HFF-Myc (cell line): Measurements from ENCODE around the gene THSD7B.

Experiments
- DNase-seq: peaks from one replicate; pipeline ENCODE4 v3.0.0-alpha.2; 2011; ENCODE audit warnings: low read depth; ENCODE audit errors: extremely low read depth
- H3K4me3 ChIP-seq: replicated peaks from 2 replicates; pipeline ENCODE4 v1.5.1; 2011; ENCODE audit warnings: low read depth, mild to moderate bottlenecking, control low read depth, low read length
- TF ChIP-seq, protein P1 (sequence below): IDR thresholded peaks from 2 replicates; pipeline ENCODE4 v1.5.1; 2012; ENCODE audit warnings: mild to moderate bottlenecking, low read depth, low read length, control low read depth; ENCODE audit errors: missing control alignments

The THSD7B gene

DNA sequence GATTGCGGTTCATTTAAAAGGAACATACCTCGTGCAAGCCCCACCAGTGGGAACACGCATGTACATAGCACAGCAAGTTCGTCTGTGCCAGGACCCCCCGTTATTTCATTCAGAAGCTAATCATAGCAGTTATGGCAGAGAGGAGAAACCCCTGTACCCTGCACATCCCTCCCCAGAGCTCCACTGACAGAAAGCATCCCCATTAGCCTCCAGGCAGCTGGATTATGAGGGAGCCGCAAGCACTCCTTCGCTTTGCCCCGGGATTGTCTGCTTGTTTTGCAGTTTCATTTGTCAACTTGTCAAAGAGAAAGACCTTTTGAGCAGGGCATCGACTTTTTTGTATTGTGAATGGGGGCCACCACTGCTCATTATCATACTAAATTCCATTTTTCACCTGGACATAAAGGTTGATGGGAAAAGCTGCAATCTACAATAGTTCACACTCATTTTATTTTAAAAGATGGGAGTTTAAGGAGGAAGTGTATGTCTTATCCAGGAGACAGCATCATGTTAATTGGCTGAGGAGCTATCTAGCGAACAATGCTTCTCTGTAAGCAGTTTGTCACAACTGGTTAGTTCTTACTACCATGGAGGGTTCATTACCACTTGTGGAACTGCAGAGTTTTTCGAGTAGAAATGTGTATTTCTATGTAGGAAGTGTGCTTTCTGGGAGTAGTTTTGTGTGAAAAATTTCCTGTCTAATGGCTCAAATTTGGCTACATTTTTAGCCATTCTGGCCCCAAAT is 255.3 kb downstream of the THSD7B start:
- TF ChIP-seq, protein P1, sequence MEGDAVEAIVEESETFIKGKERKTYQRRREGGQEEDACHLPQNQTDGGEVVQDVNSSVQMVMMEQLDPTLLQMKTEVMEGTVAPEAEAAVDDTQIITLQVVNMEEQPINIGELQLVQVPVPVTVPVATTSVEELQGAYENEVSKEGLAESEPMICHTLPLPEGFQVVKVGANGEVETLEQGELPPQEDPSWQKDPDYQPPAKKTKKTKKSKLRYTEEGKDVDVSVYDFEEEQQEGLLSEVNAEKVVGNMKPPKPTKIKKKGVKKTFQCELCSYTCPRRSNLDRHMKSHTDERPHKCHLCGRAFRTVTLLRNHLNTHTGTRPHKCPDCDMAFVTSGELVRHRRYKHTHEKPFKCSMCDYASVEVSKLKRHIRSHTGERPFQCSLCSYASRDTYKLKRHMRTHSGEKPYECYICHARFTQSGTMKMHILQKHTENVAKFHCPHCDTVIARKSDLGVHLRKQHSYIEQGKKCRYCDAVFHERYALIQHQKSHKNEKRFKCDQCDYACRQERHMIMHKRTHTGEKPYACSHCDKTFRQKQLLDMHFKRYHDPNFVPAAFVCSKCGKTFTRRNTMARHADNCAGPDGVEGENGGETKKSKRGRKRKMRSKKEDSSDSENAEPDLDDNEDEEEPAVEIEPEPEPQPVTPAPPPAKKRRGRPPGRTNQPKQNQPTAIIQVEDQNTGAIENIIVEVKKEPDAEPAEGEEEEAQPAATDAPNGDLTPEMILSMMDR: no peak
- no peak for DNase-seq
- no peak overlapping the region for H3K4me3 ChIP-seq

DNA sequence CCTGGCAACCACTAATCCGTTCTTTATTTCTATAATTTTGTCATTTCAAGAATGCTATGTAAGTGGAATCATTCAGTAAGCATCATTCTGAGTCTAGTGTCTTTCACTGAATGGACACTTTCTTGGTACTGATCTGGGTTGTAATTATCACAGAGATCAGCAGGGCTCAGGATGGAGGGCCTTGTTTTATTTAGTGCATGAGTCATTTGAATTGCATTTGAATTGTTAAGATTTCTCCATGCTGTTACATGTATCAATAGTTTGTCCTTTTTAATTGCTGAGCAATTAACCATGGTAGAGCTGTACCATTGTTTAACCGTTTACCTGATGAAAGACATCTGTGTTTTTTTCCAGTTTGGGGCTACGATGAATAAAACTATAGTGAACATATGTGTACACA is 256.4 kb downstream of the THSD7B start:
- no peak for DNase-seq
- no peak overlapping the region for H3K4me3 ChIP-seq
- TF ChIP-seq, protein P1: no peak

DNA sequence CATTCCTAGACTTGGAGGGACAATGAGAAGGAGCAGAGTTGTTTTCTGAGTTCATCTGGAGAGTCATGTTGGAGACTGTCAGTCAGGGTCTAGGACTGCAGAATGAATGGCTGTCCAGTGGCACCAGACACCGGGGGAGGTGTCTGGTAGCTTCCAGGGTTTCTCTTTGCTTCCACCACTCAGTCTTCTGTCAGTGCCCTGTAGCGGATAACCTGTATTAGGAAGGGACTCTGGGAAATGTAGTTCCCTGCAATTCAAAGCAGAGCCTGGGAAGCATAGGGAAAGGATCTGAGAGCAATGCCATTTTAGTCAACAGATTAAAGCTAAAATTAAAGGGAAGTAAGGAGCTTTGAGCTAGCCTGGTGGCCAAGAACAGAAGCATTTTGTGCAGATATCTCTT is 257.9 kb downstream of the THSD7B start:
- no peak overlapping the region for H3K4me3 ChIP-seq
- DNase-seq: no peak
- TF ChIP-seq, protein P1: no peak

DNA sequence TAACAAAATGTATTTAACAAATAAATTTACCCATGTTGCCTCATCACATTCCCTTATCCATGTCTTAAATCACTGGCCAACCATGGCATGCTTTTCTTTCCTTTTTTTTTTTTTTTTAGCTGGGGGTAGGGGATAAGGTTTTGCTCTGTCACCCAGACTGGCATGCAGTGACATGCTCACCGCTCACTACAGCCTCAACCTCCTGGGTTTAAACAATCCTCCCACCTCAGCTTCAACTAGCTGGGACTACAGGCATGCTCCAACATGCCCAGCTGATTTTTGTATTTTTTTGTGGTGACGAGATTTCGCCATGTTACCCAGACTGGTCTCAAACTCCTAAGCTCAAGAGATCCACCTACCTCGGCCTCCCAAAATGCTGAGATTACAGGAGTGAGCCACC is 266.4 kb downstream of the THSD7B start:
- DNase-seq: no peak
- TF ChIP-seq, protein P1: no peak
- H3K4me3 ChIP-seq: no peak overlapping the region

DNA sequence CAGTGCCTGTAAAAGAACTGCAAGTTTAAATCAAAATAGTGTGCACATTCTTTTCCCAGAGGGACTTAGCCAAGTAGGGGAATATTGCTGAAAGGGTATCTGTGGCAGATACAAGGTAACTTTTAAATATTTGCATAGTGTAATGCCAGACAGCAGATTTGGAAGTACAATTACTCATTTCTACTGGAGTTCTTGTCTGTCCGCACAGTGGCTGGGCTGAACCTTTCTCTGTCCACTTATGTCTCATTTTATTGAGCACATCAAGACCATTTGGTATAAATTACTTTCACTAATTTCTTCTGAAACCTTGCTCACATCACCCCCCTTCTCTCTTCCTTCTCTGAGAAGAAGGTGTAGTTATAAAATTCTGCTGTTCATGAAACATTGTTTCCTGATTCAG is 271.3 kb downstream of the THSD7B start:
- no peak for DNase-seq
- no peak overlapping the region for H3K4me3 ChIP-seq
- TF ChIP-seq, protein P1: no peak

DNA sequence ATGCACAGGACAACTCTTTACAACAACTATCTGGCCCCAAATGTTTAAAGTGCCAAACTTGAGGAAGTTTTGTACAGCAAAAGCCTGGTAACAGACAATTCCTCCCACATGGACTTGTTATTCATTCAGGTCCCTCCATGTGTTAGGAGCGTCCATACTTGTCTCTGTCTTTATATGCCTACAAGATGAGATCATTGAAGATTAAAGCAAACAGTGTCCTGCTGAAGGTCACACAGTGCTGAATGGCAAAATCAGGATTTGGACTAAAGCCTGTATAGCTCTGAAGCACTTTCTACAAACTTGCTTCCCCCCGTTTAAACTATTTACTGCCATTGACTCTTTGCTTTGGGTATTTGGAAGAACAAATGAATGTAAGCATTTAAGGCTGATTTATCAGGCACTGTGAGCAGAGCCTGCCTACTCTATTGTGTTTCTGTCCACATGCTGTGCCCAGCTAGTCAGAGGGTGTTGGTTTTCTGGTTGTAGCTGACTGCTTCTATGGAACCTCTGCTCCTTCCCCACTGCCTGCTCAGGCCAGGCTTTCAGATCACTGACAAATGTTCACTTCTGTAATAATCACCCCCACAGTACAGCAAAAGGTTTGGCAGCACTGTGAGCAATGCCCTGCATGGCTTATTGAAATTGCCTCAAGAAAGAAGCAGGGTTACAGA is 274.3 kb downstream of the THSD7B start:
- TF ChIP-seq, protein P1: no peak
- no peak for DNase-seq
- H3K4me3 ChIP-seq: no peak overlapping the region
